GM10266 (cell line): ENCODE measurements around the gene EPS15.

Source experiments
- DNase-seq: peaks from one replicate; pipeline ENCODE4 v3.0.0; 2012; ENCODE audit errors: extremely low spot score
- CTCF ChIP-seq: IDR thresholded peaks from 2 replicates; pipeline ENCODE4 v1.5.1; 2012; ENCODE audit warnings: mild to moderate bottlenecking, low read depth; ENCODE audit not compliant: control insufficient read depth, insufficient read depth; ENCODE audit errors: missing control alignments

Gene EPS15

GRCh38 chr1:51329443-51330325, 189.4 kb downstream of the EPS15 start:
- no peak for DNase-seq
- TF ChIP-seq CTCF = no peak

- TF ChIP-seq CTCF = no peak
- no peak for DNase-seq
These were observed 190.1 kb downstream of the EPS15 start for GRCh38 chr1:51328926-51329325.

GRCh38 chr1:51328279-51328678, 190.8 kb downstream of the EPS15 start:
- no peak for DNase-seq
- TF ChIP-seq CTCF = no peak

- no peak for TF ChIP-seq CTCF
These were observed 191.7 kb downstream of the EPS15 start for GRCh38 chr1:51327386-51327785.

GRCh38 chr1:51326839-51327238, 192.2 kb downstream of the EPS15 start:
- TF ChIP-seq CTCF = no peak
- DNase-seq = no peak

More at GRCh38 chr1:51327386-51327785, 191.7 kb downstream of the EPS15 start:
- no peak for DNase-seq

GRCh38 chr1:51325878-51326755, 192.9 kb downstream of the EPS15 start:
- DNase-seq = no peak
- TF ChIP-seq CTCF = no peak
